ENCODE results near the gene WSB1.

GRCh38 chr17:27265333-27265732 is 28.6 kb upstream of the WSB1 start:
- TF ChIP-seq POLR2A (IDR thresholded peaks at IDR 0.05; ENCODE audit: low read length) (no peak), RAD21 (conservative IDR thresholded peaks at IDR 0.05 in 1 of 2, IDR thresholded peaks at IDR 0.05 in 1 of 2) (no peak), CTCF (IDR thresholded peaks at IDR 0.05) (no peak), USF2 (IDR thresholded peaks at IDR 0.05) (no peak), REST (IDR thresholded peaks at IDR 0.05) (no peak), SMC3 (IDR thresholded peaks at IDR 0.05) (no peak), ZFP36 (IDR thresholded peaks at IDR 0.05; ENCODE audit: borderline replicate concordance, partially characterized antibody) (no peak), ZC3H11A (IDR thresholded peaks at IDR 0.05) (no peak), PBX3 (IDR thresholded peaks at IDR 0.05) (peak; percentile 25; the same call in 1 of the 2 replicates), POLR2AphosphoS2 (conservative IDR thresholded peaks at IDR 0.05; ENCODE audit: low read length) (no peak), NPAS2 (CRISPR knock-in tag; IDR thresholded peaks at IDR 0.05; ENCODE audit: borderline replicate concordance) (no peak), CBX8 (IDR thresholded peaks at IDR 0.05) (no peak)
